ENCODE results near the gene BMP10. TPM values are rescaled to one million over a fixed set of nuclear protein-coding genes. Genes with fewer than 3 reads are reported as not detected.

Gene BMP10
- total and polyA plus RNA-seq, 2 of the 8 experiments (the other 6 are each of a cell fraction or from before 2014, with no cell fraction given) = not detected

DNA sequence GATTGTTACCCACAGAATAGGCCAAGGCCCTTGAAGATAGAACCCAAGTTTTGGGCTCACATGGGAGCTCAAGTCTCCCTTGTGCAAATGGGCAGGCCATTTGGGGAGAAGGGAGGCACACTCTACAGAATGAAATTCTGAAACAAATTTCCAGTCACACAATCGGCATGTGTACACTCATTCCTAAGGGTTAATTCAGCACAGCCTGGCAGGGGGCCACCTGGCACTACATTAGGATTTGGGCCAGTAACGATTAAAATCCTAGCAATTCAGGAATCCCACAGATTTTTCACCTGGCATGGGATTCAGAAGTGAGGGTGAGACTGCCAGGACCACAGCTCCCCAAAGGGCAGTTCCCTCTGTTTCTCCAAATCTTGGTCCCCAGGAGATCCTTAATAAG, 46.4 kb downstream of the BMP10 start:
- H3K23me2 ChIP-seq (ENCODE audit: low read depth, low read length) = no peaks in the 10 kb centered on the region
- CTCF ChIA-PET (ENCODE audit: partially characterized antibody) = interaction anchor here (0.6 to 1.9 kb wide), 6 partner anchors 10 to 336 kb away, joined by 3 to 5 read pairs (median 4); no protein-coding TSS in a partner anchor
- no peak for TF ChIP-seq FOSL1 (IDR thresholded peaks at IDR 0.05; ENCODE audit: insufficient read depth, low read depth, low read length)
- TF ChIP-seq SIX5 (IDR thresholded peaks at IDR 0.05; ENCODE audit: low read depth, low read length) = no peak
- no peak for TF ChIP-seq SUZ12 (IDR thresholded peaks at IDR 0.05; ENCODE audit: low read length)
- no peak for TF ChIP-seq BCL11A (IDR thresholded peaks at IDR 0.05; ENCODE audit: low read depth in 2 of 2, low read length in 2 of 2)
- no peak for TF ChIP-seq TAF1 (IDR thresholded peaks at IDR 0.05; ENCODE audit: low read depth, low read length)
- TF ChIP-seq TBP (IDR thresholded peaks at IDR 0.05; ENCODE audit: low read depth, low read length) = no peak
- no peak for TF ChIP-seq MAFK (IDR thresholded peaks at IDR 0.05; ENCODE audit: low read depth, low read length)

More for the DNA sequence above, 46.4 kb downstream of the BMP10 start:
- no peak overlapping the region for H3K9ac ChIP-seq (replicated peaks in 1 of 4; ENCODE audit: extremely low read depth in 1 of 4, low read depth in 3 of 4, low read length in 3 of 4)
- H2BK20ac ChIP-seq (ENCODE audit: low read length) = no peak overlapping the region
- H3K9me3 ChIP-seq (ENCODE audit: insufficient read depth in 2 of 2, low read depth in 1 of 2, low read length in 1 of 2) = no peaks in the 10 kb centered on the region
- no peaks in the 10 kb centered on the region for H3K79me2 ChIP-seq (ENCODE audit: control insufficient read depth in 1 of 2, insufficient read depth in 2 of 2, low read length in 2 of 2)
- no peak overlapping the region for H2AFZ ChIP-seq (ENCODE audit: low read length)
- H3K36me3 ChIP-seq (ENCODE audit: control insufficient read depth in 2 of 4, insufficient read depth in 4 of 4, low read length in 3 of 4) = no peaks in the 10 kb centered on the region
- no peak overlapping the region for H4K5ac ChIP-seq (ENCODE audit: insufficient read length, low read depth, low read length)
- H3K4ac ChIP-seq (replicated peaks; ENCODE audit: insufficient read length, low read depth, low read length) = no peak overlapping the region
- H2BK12ac ChIP-seq (ENCODE audit: low read depth, low read length) = no peak overlapping the region
- 90% methylated on average over 2 of the region's 2 CpGs; no CpG with 5 or more reads in 1 of the 2 experiments for WGBS, 2 experiments (ENCODE audit: extremely low coverage in 1 of 2, insufficient coverage in 1 of 2, insufficient read length in 1 of 2, insufficient replicate concordance in 2 of 2, low coverage in 1 of 2, low lambda C conversion rate in 2 of 2, missing lambda C conversion rate in 1 of 2)
- no peaks in the 10 kb centered on the region for H4K20me1 ChIP-seq (replicated peaks in 1 of 2; ENCODE audit: control insufficient read depth in 1 of 2, insufficient read depth in 2 of 2, low read length in 2 of 2)
- POLR2A ChIA-PET (ENCODE audit: partially characterized antibody) = no interaction called here
- no peak overlapping the region for H3K14ac ChIP-seq (ENCODE audit: insufficient read length)
- no peak overlapping the region for H3K4me2 ChIP-seq (ENCODE audit: insufficient read depth in 1 of 2, low read depth in 2 of 2, low read length in 2 of 2)
- no peak overlapping the region for H2AK5ac ChIP-seq (ENCODE audit: low read depth, low read length)
- no peak overlapping the region for H3K56ac ChIP-seq (replicated peaks; ENCODE audit: insufficient read length, low read depth, low read length)
- no peak overlapping the region for H4K91ac ChIP-seq (replicated peaks; ENCODE audit: insufficient read length, low read length)
- no peak overlapping the region for H3K23ac ChIP-seq (ENCODE audit: insufficient read length)
- no peak overlapping the region for H2BK120ac ChIP-seq (replicated peaks; ENCODE audit: low read depth, low read length)
- H3K27ac ChIP-seq (ENCODE audit: low read depth, low read length) = no peak overlapping the region
- FAIRE-seq (no peak), DNase-seq (ENCODE audit: low read depth in 1 of 2, low spot score in 2 of 2) (no peak)
- no peak overlapping the region for H4K8ac ChIP-seq (ENCODE audit: extremely low read depth, insufficient read depth, low read length)
- no peak overlapping the region for H2BK15ac ChIP-seq (ENCODE audit: low read length)
- H3K4me1 ChIP-seq (replicated peaks in 1 of 4; ENCODE audit: control insufficient read depth in 3 of 4, insufficient read depth in 4 of 4, low read length in 3 of 4) = peaks cover 0 to 1% (median 0%) of the 10 kb centered on the region in 4 experiments; a peak in 1 of 7 replicates
- no peaks in the 10 kb centered on the region for H3K27me3 ChIP-seq (replicated peaks in 1 of 4; ENCODE audit: control insufficient read depth in 3 of 4, extremely low read depth in 1 of 4, insufficient read depth in 3 of 4, low read length in 3 of 4)
- H3K4me3 ChIP-seq (ENCODE audit: extremely low read depth in 1 of 4, insufficient read depth in 2 of 4, low read depth in 3 of 4, low read length in 4 of 4) = no peak overlapping the region
- H3K18ac ChIP-seq (ENCODE audit: extremely low read depth, low read length) = no peak overlapping the region
- no peak overlapping the region for H2BK5ac ChIP-seq (ENCODE audit: low read depth, low read length)
- no peaks in the 10 kb centered on the region for H3K79me1 ChIP-seq (ENCODE audit: low read depth, low read length)
